ENCODE measurements around the gene SLC34A3. TPM values are rescaled to one million over a fixed set of nuclear protein-coding genes. Genes with fewer than 3 reads are reported as not detected.

SLC34A3 gene
- total RNA-seq, 4 donors from 2014 or later, result 0.11 to 1.7 (median 0.38) TPM; not detected in 1

DNA sequence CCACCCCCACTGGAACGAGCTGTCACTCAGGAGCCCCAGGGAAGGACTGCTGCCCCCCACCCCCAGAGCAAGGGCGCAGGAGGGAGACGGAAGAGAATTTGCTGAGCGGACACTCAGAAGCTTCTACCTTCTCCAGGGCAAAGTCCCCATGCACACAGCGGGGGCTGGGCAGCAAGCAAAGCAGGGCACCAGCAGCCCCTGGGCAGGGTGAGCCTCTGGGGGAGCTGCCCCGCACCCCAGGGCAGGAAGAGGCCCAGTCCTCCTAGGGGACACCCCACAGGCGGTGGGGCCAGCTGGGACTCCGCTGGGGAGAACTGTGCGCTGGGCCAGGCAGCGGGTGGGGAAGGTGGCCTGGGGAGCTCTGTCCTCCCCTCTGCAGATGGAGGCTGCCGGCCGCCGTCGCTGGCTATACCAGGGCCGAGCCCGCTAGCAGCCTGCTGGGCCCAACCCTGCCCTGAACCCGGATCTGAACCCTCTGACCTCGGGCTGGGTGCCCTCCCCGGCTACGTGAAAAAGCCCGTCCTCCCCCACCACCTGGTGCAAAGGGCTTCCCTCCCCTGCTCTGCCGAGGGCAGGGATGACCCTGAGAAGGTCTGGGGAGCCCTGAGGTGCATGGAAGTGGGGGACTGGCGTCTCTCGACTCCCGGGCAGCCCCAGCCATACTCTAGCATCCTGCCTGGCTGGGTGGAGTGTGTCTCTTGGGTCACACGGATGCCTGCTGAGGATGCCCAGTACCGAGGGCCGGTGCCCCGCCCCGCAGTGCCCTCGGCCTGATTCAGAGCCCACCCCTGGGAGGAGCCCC lies 597 bp upstream of the SLC34A3 start:
- Histone ChIP-seq H3K4me1 (peaks cover 14 to 34% (median 19%) of the 10 kb centered on the region in 3 donors), H3K9me3 (no peaks in the 10 kb centered on the region), H3K4me3 (no peak overlapping the region), H3K36me3 (no peaks in the 10 kb centered on the region), H3K27ac (no peak overlapping the region), H3K27me3 (peaks cover 0 to 81% (median 0%) of the 10 kb centered on the region in 4 donors)
- DNase-seq, result no peak
- WGBS, 2 donors, result 44% methylated on average over 4 of the region's 31 CpGs; no CpG with 5 or more reads in 1 of the 2 donors
- TF ChIP-seq, protein P1, sequence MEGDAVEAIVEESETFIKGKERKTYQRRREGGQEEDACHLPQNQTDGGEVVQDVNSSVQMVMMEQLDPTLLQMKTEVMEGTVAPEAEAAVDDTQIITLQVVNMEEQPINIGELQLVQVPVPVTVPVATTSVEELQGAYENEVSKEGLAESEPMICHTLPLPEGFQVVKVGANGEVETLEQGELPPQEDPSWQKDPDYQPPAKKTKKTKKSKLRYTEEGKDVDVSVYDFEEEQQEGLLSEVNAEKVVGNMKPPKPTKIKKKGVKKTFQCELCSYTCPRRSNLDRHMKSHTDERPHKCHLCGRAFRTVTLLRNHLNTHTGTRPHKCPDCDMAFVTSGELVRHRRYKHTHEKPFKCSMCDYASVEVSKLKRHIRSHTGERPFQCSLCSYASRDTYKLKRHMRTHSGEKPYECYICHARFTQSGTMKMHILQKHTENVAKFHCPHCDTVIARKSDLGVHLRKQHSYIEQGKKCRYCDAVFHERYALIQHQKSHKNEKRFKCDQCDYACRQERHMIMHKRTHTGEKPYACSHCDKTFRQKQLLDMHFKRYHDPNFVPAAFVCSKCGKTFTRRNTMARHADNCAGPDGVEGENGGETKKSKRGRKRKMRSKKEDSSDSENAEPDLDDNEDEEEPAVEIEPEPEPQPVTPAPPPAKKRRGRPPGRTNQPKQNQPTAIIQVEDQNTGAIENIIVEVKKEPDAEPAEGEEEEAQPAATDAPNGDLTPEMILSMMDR (IDR thresholded peaks at IDR 0.05), result no peak
- TF ChIP-seq POLR2A (IDR thresholded peaks at IDR 0.05), result no peak
- intact Hi-C loops (cut with DNase I), result loop anchor here (5.0 to 10.0 kb wide), 2 partner anchors 45 to 113 kb away; partner anchors contain the start of genes ANAPC2 and SSNA1

DNA sequence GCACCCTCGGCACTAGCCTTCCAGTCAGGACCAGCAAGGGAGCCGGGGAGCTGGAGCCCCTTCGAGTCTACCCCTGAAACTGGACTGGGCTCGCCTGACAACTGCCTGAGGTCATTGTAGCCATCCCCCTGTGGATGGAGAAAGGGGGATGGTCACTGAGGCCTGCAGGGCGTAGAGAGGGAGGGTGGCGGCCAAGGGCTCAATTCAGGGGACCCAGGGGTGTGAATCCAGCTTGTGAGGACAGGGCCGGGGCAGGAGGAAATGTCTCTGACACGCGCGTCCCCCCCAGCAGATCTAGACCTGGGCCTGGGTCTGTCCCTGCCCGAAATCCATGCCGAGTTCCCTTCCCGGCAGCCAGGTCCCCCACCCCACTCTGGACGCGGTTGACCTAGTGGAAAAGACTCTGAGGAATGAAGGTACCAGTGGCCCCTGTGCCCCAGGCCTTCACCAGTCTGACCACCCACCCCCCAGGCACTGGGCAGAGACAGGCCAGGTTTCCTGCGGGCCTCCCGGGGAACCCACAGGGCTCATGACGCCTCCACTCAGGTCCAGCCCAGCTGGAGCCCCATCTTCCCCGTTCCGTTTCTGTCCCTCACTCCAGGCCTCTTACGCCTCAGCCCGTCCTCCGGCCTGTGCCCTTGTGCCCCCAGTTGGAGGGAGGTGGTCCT lies 805 bp downstream of the SLC34A3 start:
- no peak overlapping the region for H3K27ac ChIP-seq
- peaks cover 0 to 93% (median 0%) of the 10 kb centered on the region in 4 donors for H3K27me3 ChIP-seq
- WGBS, 2 donors, result 65 to 82% methylated on average over 4 to 11 of the region's 23 CpGs
- no peaks in the 10 kb centered on the region for H3K36me3 ChIP-seq
- no peak overlapping the region for H3K4me3 ChIP-seq
- intact Hi-C loops (cut with DNase I), result loop anchor here (10.0 kb wide), 1 partner anchor 47 kb away; the partner anchor contains the start of genes ANAPC2 and SSNA1
- no peak for DNase-seq
- TF ChIP-seq POLR2A (IDR thresholded peaks at IDR 0.05), result no peak
- TF ChIP-seq, protein P1 (IDR thresholded peaks at IDR 0.05), result no peak
- no peaks in the 10 kb centered on the region for H3K9me3 ChIP-seq
- peaks cover 19 to 32% (median 21%) of the 10 kb centered on the region in 3 donors for H3K4me1 ChIP-seq

DNA sequence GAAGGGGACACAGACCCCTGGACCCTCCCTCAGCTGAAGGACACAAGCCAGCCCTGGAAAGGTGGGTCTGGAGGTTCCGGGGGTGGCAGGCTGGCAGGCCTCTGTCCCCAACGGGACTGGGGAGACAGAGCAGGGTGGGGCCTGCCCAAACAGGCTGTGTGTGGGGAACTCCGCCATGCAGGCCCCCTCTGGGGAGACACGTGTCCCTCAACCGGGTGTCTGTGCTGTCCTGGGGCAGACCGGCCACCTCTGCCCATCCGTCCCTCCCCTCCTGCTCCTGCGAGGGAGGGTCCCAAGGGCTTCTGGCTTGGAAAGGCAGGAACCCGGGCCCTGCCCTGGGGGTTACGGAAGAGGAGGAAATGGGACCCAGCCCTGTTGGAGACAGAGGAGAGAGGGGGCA lies 1.4 kb downstream of the SLC34A3 start:
- WGBS, 2 donors, result no CpG with 5 or more reads among the region's 10 CpGs
- H3K4me3 ChIP-seq, result no peak overlapping the region
- peaks cover 18 to 32% (median 22%) of the 10 kb centered on the region in 3 donors for H3K4me1 ChIP-seq
- intact Hi-C loops (cut with DNase I), result loop anchor here (10.0 kb wide), 1 partner anchor 47 kb away; the partner anchor contains the start of genes ANAPC2 and SSNA1
- H3K27ac ChIP-seq, result no peak overlapping the region
- H3K27me3 ChIP-seq, result peaks cover 0 to 90% (median 0%) of the 10 kb centered on the region in 4 donors
- H3K36me3 ChIP-seq, result no peaks in the 10 kb centered on the region
- no peak for DNase-seq
- no peak for TF ChIP-seq POLR2A (IDR thresholded peaks at IDR 0.05)
- TF ChIP-seq, protein P1 (IDR thresholded peaks at IDR 0.05), result no peak
- H3K9me3 ChIP-seq, result no peaks in the 10 kb centered on the region

DNA sequence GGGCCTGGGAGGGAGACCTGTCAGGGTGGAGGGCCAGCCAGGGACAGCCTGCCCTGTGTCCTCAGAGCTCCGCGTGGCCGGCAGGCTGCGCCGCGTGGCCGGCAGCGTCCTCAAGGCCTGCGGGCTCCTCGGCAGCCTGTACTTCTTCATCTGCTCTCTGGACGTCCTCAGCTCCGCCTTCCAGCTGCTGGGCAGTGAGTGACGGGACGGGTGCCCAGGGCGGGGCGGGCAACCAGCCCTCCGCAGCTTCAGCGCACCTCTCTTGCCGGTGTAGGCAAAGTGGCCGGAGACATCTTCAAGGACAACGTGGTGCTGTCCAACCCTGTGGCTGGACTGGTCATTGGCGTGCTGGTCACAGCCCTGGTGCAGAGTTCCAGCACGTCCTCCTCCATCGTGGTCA lies 1.8 kb downstream of the SLC34A3 start:
- intact Hi-C loops (cut with DNase I), result loop anchor here (10.0 kb wide), 1 partner anchor 48 kb away; the partner anchor contains the start of genes ANAPC2 and SSNA1
- TF ChIP-seq, protein P1 (IDR thresholded peaks at IDR 0.05), result no peak
- TF ChIP-seq POLR2A (IDR thresholded peaks at IDR 0.05), result no peak
- DNase-seq, result no peak
- Histone ChIP-seq H3K4me1 (peaks cover 14 to 32% (median 19%) of the 10 kb centered on the region in 3 donors), H3K36me3 (no peaks in the 10 kb centered on the region), H3K9me3 (no peaks in the 10 kb centered on the region), H3K27me3 (peaks cover 0 to 87% (median 0%) of the 10 kb centered on the region in 4 donors), H3K4me3 (no peak overlapping the region), H3K27ac (no peak overlapping the region)
- WGBS, 2 donors, result 50% methylated on average over 2 of the region's 24 CpGs; no CpG with 5 or more reads in 1 of the 2 donors

Data from esophagus squamous epithelium (tissue), 5 donors.